Testis (tissue), 2 donors: ENCODE data around the gene PTH2R.

Experiments used
- POLR2A ChIP-seq: fragments of 450-650 bp; IDR thresholded peaks from one replicate; pipeline ENCODE4 v1.6.1; 2017; ENCODE audit warnings: antibody characterized with exemption, mild to moderate bottlenecking, moderate library complexity
- TF ChIP-seq, protein P1 (sequence below), 3 experiments: fragments of 450-650 bp in 2 of 3; fragments of 200-600 bp in 1 of 3; sonication (generic) in 1 of 3; IDR thresholded peaks; one replicate each; pipeline ENCODE4 v1.5.1; 2016 to 2019; ENCODE audit warnings: antibody characterized with exemption in 3 of 3, mild to moderate bottlenecking in 2 of 3, moderate library complexity in 1 of 3

DNA sequence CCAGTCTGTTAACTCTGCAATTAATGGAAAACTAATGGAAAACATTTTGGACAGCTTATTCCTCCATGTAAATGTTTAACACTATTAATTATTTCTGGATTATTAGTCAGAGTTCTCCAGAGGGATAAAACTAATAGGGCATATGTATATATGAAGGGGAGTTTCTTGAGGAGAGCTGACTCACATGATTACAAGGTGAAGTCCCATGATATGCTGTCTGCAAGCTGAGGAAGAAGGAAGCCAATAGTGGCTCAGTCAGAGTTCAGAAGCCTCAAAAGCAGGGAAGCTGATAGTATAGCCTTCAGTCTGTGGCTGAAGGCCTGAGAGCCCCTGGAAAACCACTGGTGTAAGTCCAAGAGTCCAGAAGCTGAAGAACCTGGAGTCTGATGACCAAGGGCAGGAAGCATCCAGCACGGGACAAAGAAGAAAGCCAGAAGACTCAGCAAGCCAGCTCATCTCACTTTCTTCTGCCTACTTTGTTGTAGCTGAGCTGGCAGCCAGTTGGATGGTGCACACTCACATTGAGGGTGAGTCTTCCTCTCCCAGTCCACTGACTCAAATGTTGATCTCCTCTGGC, 136.0 kb downstream of the PTH2R start:
- TF ChIP-seq, protein P1, sequence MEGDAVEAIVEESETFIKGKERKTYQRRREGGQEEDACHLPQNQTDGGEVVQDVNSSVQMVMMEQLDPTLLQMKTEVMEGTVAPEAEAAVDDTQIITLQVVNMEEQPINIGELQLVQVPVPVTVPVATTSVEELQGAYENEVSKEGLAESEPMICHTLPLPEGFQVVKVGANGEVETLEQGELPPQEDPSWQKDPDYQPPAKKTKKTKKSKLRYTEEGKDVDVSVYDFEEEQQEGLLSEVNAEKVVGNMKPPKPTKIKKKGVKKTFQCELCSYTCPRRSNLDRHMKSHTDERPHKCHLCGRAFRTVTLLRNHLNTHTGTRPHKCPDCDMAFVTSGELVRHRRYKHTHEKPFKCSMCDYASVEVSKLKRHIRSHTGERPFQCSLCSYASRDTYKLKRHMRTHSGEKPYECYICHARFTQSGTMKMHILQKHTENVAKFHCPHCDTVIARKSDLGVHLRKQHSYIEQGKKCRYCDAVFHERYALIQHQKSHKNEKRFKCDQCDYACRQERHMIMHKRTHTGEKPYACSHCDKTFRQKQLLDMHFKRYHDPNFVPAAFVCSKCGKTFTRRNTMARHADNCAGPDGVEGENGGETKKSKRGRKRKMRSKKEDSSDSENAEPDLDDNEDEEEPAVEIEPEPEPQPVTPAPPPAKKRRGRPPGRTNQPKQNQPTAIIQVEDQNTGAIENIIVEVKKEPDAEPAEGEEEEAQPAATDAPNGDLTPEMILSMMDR (IDR thresholded peaks at IDR 0.05), result no peak
- no peak for TF ChIP-seq POLR2A
